GDM1 (cell line): ENCODE results near the gene KCNA3.
"Not testable (repeated sequence)": the region's sequence is repeated elsewhere in the genome, so short reads cannot be mapped to it uniquely, and the experiment has no call there.

Source experiments
- DNase-seq: peaks from one replicate; lab custom pipeline; 2025; lab: John Stamatoyannopoulos, UW

The KCNA3 gene

DNA sequence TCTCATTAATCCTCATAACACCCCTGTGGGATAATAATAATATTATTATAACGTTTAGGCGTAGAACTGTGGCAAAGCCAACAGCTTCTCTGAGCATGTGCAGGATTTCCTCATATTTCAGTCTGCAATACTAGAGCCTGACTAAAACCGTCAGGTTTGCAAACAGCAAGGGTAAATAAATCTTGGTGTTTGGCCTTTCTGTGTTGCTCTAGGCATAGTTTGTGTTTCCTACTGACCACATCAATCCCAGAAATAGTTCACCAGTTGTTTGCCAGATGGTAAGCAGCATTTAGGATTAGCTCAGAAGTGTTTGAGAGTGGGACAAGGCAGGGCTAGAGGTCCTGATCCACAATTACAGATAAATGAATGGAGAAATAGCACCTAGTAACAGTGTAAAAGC, 2.8 kb upstream of the KCNA3 start:
- no peak for DNase-seq

DNA sequence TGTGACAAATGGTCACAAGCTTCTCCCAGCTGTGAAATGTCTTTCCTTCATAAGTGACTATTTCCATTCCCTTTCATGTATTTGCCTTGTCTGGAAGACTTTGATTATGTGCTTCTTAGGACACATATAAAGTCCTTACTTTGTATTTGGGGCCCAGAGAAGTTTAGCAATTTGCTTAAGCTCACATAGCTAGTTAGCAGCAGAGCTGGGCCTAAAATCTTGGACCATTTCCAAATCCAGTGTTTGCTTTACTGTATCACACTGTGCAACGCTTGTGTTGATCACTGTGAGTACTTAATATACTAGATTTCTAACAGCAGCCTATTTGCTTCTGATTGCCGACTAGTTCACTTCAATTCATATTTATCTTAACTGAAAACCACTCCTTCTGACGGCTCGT, 2.2 kb upstream of the KCNA3 start:
- no peak for DNase-seq

DNA sequence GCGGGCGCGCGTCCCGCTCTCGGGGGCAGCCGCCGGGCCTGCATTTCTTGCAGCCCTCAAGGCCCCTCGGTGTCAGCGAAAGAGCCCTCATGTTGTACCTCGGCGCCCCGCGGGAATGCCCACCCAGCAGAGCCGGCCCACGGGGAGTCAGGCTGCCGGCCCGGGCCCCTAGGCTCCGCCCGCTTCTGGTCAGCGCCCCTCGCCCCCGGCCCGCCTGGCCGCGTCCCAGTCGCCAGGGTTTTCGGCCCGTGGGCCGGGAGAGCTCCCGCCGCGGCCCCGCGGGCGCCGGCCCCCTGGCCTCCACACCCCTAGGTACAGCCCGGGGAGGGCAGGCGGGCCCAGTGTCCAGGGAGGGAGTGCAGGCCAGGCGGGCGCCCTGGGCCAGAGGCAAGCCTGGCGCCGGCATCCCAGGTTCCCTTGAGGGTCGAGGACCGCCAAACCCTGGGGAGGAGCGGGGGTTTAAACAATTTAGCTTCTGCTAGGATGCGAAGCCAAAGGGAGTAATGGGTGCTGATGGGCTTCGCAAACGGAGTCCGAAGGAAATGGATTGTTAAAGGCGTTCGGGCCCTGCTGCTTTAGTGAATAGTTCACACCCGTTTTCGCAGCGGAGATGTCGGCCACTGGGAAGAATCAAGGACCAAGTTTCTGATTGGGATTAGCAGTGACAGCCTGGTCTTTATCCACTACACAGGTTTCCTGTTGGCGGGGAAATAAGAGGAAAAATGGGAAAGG, 486 bp upstream of the KCNA3 start:
- no peak for DNase-seq

DNA sequence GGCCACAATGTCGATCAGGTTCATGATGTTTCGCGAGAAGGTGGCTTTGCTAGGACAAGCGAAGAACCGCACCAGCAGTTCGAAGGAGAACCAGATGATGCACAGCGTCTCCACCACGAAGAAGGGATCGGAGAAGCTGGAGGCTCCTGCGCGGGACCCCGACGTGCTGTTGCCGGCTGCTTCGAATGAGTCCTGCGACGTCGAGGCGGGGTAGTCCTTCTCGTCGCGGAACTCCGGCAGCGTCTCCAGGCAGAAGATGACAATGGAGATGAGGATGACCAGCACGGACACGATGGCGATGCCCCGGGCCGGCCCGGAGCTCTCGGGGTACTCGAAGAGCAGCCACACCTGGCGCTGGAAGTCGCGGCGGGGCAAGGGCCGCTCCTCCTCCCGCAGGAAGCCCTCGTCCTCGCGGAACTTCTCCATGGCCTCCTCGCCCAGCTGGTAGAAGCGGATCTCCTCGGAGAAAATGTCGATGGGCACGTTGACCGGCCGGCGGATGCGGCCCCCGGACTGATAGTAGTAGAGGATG, 869 bp downstream of the KCNA3 start:
- no peak for DNase-seq

DNA sequence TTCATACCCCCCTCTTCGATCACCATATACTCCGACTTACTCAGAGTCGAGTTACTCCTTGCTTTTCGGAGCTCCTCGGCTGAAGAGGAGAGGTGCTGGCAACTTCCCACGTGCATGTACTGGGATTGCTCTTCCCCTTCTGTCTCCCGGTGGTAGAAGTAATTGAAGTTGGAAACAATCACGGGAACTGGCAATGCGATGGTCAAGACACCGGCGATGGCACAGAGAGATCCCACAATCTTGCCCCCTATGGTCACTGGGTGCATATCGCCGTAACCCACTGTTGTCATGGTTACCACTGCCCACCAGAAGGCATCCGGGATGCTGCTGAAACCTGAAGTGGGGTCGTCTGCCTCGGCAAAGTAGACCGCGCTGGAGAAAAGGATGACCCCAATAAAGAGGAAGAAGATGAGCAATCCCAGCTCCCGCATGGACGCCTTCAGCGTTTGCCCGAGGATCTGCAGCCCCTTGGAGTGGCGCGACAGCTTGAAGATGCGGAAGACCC, 1.5 kb downstream of the KCNA3 start:
- DNase-seq: no peak

DNA sequence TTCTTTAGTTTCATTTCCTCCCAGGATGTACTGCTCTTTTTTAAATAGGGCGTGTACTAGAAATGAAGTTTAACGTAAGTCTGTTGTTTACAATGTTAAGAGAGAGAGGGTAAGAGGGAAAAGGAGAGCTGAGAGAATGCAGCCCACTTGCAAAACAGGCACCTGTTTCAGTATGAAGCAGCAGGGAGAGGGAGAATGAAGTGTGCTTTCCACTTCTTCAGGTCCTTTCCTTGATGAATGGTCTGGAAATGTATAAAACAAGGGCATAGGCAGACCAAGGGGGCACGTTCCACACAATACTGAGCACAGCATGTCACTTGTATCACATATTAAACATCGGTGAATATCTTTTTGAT, 2.0 kb downstream of the KCNA3 start:
- DNase-seq: no peak

DNA sequence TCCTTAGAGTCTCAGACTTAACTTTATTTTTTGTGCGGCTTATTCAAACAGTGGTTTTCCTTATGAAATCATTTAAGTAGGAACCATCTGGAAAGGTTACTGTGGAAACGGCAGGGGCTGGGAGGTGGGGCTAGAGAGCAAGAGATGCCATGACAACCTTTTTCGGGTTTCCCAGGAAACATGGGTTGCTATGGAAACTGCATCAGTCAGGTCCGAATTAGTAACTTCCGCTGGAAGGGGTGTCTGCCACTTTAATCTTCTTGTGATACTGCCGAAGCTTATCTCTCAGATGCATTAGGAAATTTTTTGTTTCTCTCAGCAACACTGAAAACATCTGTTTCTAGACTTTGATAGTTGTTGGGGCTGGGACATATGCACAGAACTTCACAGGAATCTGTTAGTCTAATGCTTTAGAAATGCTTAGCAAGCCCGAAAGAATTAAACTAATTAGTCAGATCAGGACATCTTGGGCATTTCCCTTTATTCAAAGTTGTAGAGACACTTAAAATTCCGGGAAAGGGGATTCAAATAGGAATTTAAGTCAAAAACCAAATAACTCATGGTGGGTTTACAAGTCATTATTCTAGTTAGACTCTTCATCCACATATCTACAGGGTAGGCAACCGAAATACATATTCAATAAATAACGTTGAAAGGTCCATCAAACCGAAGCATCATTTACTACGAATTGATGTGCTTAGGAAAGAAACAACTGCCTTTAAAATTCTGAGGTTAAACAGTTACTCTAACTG, 2.6 kb downstream of the KCNA3 start:
- no peak for DNase-seq

DNA sequence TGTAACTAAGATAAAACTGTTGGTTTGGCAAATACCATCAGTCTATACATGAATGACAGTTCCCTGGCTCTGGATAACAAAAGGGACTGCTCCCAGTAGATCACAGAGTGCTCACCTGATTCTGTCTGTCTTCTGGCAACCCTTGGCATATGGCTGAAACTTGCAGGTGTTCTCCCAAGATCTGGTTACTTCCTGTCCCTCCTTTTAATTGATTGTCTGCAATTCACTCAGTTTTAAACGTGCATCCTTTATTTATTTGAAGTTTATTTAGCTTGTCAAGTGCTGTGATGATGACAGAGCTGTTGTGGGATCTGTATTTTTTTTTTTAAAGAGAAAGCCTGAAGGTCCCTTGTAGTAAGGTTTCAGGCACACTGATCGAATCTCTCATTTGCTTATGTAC, 3.4 kb downstream of the KCNA3 start:
- no peak for DNase-seq

DNA sequence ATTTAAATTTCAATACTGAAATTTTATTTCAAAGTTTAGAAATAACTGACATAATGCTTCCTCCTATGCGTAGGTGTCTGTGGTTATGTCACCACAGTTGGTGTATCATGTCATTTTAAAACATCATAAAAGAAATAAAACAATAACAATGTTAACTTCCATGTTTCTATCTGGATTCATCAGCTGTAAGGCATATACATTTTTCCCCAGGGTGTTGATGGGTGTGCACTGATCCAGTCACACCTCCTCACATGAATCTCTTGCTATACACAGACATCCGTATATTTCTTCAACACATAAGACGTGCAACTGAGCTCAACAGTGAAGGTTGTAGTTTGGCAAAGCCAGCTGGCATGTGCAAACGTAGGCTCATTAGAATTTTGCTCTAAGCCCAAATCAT, 6.2 kb downstream of the KCNA3 start:
- DNase-seq: no peak

DNA sequence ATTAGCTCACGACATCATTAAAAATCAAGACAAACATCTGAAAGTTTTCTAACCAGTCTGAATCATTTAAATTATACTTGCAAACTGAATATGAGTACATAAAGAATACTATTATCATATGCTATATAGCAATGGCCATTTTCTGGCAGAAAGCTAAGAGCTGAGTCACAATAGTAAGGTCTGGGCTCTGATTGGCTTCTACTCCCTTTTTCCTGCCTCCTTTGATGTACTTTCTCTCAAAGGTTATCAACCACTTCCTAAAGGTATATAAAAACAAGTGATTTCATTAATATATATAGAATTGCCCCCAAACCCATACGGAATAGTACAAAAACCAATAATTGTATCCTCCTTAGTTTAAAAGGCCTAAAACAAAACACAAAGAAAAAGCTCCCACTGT, 7.0 kb downstream of the KCNA3 start:
- DNase-seq: no peak

DNA sequence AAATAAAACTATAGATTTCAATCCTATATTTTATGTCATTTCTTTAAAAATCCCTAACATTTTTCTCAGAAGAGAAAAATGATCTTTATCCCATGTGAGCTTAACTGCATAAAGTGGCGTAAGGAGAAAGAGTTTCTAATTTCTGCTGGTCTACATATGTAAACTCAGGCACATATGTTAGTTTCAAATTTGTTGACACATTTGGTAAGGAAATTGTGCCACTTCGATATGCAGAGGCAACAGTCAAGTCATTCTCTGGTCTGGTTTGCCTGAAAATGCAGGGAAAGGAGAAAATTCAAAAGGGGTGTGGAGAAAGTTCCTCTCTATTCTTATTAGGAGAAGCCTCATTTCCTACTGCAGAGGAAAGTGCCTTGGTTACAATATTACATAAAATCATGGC, 11.5 kb downstream of the KCNA3 start:
- no peak for DNase-seq

DNA sequence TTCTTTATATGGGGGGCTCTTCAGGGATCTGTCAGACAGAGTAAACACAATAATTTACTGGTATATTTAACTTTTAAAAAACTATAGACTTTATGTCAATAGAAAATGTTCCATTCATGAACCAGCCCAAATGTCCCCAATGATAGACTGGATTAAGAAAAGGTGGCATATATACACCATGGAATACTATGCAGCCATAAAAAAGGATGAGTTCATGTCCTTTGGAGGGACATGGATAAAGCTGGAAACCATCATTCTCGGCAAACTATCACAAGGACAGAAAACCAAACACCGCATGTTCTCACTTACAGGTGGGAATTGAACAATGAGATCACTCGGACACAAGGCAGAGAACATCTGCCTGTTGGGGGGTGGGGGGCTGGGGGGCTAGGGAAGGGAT, 15.2 kb downstream of the KCNA3 start:
- DNase-seq: not testable (repeated sequence)

DNA sequence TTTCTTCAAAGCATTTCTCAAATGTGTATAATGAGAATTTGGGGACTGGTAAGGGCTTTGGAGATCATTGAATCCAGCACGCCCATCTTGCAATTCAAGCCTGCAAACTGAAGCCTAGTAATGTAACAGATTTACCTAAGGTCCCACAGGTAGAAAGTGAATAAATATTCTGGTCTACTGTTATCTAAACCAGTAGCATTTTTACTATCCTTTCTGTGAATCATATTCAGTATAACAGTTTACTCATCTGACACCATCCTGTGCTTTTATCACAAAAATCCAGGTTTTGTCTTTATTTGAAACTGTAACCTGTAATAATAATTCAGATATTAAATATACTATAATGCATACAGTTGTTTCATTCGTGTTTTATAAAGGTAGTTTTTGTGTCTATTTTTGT, 17.4 kb downstream of the KCNA3 start:
- no peak for DNase-seq

DNA sequence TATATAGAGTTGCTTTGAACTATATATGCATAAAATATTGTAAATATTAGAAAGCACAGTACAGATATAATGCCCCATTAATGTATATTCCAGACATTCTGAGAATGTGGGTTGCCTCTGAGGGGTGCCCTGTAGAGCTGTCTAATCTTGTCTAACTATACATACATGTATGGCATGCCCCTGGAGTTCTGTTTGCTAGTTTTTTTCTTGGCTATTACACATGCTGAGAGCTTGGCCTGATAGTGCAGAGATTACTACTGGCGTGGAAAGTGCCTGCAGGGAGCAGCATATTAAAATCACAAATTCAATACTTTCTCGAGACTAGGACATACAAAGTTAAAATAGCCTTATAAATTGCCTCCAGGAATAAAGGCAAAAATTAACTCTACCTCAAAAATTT, 24.1 kb downstream of the KCNA3 start:
- DNase-seq: no peak

DNA sequence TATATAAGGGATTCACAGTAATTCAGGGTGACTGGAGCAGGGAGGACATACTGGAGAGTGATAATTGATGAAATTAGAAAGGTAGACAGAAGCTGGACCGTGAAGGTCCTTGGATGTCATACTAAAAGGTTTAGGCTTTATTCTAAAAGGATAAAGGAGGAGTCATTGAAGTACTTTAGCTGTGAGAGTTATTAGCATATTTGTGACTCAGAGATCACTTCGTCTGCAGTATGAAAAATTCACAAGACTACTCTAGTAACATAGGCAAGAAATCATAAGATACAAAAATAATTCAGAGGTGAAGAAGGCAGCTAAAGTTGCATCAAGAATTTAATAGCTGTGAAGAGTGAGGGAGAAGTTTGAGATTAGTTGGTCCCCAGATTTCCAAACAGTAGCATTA, 26.3 kb downstream of the KCNA3 start:
- DNase-seq: no peak

DNA sequence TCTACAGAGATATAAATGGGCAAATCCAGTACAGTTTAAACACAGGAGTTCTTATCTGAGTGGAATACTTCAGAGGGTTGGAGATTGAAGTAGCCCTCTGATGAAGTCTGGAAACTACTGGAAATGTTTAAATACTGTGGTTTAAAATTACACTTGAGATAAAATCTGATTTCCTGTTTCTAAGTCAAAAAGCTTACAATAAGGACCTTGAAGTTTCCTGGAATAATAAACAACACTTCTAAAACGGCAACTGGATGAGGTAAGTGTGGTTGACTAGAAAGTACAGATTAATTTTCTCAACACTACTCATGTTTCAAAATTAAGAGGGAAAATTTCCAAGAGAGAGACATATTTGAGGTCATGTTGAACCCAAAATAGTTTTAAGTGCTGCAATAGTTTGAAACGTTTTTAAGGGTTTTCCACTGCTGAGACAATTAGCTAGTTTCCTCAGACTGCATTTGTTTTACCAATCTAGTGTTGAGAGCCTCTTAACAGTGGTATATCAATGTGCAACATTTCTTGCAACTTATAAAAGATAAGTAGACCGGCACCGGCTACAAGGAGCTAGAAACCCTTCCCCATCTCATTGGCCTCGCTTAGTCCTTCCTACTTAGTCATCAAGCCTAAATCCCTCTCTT, 27.4 kb downstream of the KCNA3 start:
- DNase-seq: no peak

DNA sequence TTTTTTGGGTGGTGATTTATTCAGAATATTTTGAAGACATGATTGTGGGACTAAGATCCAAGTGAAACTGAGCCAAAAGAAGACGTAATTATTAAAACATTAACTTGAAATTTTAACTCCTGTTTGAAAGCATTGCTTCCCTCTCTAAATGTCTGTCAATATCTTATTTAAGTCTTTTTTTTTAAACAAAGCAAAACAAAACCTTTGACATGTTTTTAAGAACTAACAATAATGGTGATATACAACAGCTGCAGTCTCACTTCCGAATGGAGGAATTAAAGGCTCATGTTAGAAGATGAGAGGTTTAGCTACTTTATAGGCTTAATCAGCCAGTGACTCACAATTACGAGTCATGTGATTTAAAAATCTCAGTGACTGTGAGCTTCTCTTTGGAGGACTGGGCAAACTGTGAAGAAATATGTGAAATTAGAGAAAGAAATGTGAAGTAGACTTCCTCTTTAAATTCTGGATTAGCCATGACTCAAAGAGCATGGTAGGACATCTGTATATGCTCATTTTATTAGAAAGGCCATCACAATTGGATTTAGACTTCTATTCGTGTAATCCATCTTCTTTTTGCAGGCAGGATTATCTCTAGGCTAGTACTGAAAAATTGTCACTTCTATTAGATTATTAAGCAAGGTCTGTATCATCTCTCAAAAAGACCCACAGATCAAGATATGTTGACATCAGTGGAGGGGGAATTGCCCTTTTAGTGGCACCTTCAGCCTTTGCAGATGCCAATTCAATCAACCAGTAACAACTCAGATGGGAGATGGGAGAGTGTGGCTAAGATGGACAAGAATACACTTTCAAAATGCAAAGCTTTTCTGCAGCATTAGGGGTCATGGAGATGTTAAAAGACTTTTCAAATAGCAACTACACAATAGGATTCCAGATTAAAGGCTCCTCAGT, 28.7 kb downstream of the KCNA3 start:
- DNase-seq: no peak

DNA sequence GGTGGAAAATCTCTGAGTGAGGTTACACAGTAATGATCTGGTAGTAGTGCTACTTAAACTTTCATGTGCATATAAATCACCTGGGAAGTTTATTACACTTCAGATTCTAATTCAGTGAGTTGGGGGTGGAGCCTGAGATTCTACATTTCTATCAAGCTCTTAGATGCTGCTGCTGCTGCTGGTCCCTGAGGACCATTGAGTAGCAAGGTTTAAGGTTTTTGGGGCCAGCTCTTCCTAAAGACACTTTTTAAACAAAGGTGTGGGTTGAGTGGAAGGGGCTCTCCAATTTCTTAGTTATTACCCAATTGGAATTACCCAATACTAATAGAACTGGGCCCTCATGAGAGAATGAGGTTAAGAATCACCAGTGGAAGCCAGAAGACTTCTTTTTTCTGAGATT, 29.5 kb downstream of the KCNA3 start:
- DNase-seq: no peak

DNA sequence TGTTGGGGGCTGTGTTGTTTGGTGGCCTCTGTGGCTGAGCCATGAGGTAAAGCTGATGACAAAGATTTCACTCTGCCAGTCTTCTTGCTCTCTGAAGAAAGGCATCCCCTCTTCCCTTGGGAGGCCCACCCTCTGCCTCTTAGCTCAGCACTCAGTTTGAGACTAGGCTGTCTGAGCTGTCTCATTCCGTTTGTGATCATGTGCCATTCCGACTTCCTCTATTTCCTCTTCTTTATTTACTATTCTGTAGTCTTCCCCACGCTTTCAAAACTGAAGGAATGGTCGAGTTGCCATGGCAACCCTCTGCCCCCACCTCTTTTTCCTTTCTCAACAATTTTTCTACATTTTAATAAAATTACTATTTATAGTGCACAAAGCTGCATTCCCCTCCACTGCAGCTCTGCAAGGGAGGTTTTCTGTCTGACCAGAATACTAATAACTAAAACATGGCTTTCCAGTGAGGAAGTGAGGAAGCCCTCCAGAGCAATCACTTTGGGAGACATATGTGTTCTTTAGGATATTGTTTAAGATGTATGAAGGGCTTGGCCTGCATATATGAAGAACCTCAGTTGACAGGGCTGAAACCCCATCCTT, 30.8 kb downstream of the KCNA3 start:
- DNase-seq: no peak

DNA sequence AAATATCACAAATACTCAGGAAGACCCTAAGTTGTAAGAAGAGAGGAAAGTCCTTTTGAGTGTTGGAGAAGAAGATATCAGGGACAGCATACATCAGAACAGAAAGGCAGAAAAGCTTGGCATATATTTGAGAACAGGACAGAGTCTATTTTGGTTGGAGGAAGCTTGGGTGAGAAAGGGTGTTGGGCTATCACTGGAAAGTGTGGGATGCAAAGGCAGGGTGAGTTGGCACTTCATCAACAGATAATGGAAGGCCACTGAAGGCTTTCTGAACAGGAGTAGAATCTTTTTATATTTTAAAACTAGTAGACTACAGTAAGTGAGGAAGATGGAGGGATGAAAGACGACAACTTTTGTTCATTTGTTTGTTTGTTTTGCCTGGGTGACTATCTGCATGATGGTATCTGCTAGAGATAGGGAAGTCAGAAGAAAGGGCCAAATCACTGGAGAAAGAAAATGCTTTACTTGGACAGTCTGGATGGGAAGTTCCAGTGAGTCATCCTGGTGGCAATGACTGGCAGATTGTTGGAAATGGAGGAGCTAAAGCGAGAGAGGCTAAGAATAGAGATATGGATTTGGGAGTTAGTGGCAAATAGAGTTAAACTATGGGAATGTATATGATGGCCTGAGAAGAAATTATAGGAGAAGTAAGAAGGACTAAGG, 34.9 kb downstream of the KCNA3 start:
- no peak for DNase-seq

DNA sequence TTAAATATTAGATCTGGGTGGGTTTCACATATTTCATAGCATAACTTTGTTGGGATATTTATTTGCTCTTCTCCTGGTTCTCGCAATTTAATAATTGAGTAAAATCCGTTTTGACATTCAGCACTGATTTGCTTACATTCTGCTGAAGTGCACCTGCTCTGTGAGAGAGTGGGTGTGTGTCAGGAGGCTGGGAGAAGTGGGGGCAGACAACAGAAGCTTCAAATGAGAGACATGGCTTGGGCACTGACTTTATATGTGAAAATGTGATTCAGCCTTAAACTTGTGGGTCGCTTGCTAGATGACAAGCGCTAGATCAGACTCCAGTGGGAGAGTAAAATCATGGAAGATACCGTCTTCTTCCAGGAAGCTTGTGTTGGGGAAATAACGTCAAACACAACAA, 36.2 kb downstream of the KCNA3 start:
- no peak for DNase-seq
